Bronchial epithelial cell (primary cell): ENCODE results near the gene ITGAD. TPM values are rescaled to one million over a fixed set of nuclear protein-coding genes. Genes with fewer than 3 reads are reported as not detected.
A peak's percentile ranks its signal among the peaks of the same experiment; 100 is the strongest.

Source experiments
- DNase-seq: peaks from one replicate; pipeline ENCODE4 v3.0.0-alpha.2; 2010; ENCODE audit warnings: low read depth
- FAIRE-seq: peaks from 2 replicates; lab custom pipeline; 2011; peaks lifted over from hg19 to GRCh38; lab: Jason Lieb, UNC
- H3K27me3 ChIP-seq: 2 replicates; pipeline ENCODE4 v1.5.1; 2011; ENCODE audit warnings: low read length; ENCODE audit not compliant: control insufficient read depth, insufficient read depth
- H3K36me3 ChIP-seq: 2 replicates; pipeline ENCODE4 v1.5.1; 2011; ENCODE audit warnings: low read length; ENCODE audit not compliant: control insufficient read depth, insufficient read depth
- H3K4me3 ChIP-seq: 2 replicates; pipeline ENCODE4 v1.5.1; 2011; ENCODE audit warnings: mild to moderate bottlenecking, low read depth, low read length, control low read depth
- total RNA-seq: library from RNA; depleted of rRNA; stranded (reverse); fragments of >200 nt; gene quantifications from 2 replicates; pipeline ENCODE4 v1.2.1, GENCODE V29; 2014
- TF ChIP-seq, protein P1 (sequence below): IDR thresholded peaks from 2 replicates; pipeline ENCODE4 v1.5.1; 2011; ENCODE audit warnings: mild to moderate bottlenecking, moderate library complexity, low read length, control low read depth, inconsistent platforms; ENCODE audit not compliant: insufficient read depth, severe bottlenecking

ITGAD gene
- total RNA-seq, 1 donor from 2014 or later = not detected

DNA sequence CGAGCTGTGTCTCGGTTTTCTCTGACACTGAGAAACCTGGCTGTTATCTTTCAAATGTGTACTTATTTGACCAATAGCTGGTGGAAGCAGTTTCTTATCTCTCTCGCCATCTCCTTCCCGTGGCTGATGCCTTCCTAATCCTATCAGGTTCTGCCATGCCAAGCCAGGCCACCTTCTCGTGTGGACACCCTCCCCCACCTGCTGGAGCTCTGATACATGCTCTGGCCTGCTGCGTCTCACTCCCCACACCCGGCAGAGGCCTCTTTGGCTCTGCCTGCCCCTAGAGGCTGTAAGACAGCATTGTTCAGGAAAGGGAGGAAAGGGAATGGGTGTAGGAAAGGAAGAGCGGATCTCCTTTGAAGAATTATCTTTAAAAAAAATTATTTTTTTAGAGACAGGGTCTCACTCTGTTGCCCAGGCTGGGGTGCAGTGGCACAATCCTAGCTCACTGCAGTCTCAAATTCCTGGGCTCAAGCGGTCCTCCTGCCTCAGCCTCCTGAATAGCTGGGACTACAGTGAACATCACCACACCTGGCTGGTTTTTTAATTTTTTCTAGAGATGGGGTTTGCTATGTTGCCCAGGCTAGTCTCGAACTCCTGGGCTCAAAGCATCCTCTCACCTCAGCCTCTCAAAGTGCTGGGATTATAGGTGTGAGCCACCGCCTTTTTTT is 58.7 kb downstream of the ITGAD start:
- DNase-seq = peak; percentile 78
- H3K36me3 ChIP-seq = peaks cover 2% of the 10 kb centered on the region
- H3K27me3 ChIP-seq = no peaks in the 10 kb centered on the region
- no peak for FAIRE-seq
- TF ChIP-seq, protein P1, sequence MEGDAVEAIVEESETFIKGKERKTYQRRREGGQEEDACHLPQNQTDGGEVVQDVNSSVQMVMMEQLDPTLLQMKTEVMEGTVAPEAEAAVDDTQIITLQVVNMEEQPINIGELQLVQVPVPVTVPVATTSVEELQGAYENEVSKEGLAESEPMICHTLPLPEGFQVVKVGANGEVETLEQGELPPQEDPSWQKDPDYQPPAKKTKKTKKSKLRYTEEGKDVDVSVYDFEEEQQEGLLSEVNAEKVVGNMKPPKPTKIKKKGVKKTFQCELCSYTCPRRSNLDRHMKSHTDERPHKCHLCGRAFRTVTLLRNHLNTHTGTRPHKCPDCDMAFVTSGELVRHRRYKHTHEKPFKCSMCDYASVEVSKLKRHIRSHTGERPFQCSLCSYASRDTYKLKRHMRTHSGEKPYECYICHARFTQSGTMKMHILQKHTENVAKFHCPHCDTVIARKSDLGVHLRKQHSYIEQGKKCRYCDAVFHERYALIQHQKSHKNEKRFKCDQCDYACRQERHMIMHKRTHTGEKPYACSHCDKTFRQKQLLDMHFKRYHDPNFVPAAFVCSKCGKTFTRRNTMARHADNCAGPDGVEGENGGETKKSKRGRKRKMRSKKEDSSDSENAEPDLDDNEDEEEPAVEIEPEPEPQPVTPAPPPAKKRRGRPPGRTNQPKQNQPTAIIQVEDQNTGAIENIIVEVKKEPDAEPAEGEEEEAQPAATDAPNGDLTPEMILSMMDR = peak; percentile 74
- H3K4me3 ChIP-seq = no peak overlapping the region

DNA sequence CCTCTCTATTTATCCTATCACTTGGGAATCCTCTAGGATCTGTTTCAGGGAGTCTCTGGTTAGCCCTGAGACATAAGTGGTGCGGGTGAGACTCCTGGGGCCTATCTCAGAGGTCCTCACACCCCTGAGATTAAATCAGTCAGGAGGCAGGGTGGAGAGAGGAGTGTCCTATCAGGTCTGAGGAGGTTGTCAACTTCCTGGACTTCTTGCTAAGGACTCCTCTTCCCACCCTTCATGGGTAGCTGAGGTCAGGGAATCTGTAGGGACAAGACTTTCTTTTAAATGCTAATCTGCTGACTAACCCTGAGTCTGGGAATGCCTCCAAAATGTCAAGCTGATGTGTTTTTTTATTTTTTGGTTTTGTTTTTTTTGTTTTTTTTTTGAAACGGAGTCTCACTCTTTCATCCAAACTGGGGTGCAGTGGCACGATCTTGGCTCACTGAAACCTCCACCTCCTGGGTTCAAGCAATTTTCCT is 59.5 kb downstream of the ITGAD start:
- DNase-seq = peak; percentile 92
- FAIRE-seq = no peak
- TF ChIP-seq, protein P1 = no peak
- H3K36me3 ChIP-seq = peaks cover 2% of the 10 kb centered on the region
- H3K27me3 ChIP-seq = no peaks in the 10 kb centered on the region
- H3K4me3 ChIP-seq = no peak overlapping the region

DNA sequence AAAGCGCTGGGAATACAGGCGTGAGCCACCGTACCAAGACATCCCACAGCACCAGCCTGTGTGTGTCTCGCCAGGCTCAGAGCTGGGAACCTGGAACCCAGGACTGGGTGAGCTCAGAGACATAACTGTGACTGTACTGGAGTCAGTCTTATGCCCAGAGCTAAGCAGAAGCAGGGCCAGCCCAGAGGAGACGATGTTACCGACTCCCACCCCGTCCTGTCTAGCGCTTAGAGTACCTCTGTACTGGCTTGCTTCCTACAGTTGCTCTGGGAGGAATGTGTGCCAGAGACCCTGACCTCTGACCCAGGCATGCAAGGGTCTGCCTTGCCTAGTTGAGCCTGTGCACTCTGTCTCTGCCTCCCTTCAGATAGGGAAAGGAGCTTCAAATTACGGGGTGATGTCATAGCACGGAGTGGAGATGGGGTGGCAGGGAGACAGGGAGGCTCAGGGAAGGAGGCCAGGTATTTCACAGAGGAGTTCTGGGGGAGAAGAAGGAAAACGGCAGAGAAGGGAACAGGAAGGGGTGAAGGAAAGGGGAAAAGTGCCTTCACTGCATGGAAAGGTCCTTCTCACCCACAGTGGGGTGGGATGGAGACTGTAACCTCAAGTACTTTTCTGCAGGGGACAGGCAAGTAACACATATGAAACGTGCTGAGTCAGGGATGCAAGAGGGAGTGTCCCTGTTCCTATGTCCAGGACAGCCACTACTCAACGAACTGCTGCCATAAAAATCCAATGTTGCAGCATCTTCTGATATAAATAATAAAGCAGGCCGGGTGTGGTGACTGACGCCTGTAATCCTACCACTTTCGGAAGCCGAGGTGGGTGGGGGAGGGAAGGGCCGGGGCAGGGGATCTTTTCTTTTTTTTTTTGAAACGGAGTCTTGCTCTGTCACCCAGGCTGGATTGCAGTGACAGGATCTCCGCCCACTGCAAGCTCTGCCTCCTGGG is 60.4 kb downstream of the ITGAD start:
- Histone ChIP-seq H3K4me3 (no peak overlapping the region), H3K36me3 (peaks cover 2% of the 10 kb centered on the region), H3K27me3 (no peaks in the 10 kb centered on the region)
- TF ChIP-seq, protein P1 = no peak
- no peak for FAIRE-seq
- DNase-seq = peak; percentile 74

DNA sequence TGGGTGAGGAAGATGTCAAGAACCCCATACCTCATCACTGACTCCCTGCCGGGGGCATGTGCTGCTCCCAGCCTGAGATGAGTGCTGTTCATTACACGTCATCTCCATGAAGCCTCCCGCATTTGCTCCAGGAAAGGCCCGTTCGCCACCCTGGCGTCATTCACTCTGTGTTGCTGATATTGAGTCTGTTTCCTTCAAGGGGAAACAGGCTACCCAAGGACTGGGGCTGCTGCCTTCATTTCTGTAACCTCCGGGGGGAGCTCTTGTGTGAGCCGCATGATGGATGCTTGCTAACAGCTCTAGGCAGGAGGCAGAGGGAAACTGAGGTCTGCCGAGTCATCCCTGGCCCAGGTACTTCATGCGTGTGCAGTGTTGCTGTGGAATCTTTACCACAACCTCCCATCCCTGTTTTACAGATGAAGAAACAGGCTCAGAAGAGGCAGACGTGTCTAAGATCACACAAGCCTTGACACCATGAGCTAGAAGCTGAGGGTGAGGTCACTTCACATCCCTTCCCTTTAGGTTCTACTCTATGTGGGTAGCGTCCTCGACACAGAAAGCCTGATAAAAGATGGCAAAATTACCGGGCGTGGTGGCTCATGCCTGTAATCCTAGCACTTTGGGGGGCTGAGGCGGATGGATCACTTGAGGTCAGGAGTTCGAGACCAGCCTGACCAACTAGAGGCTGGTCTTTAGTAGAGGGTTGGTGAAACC is 62.6 kb downstream of the ITGAD start:
- Histone ChIP-seq H3K27me3 (no peaks in the 10 kb centered on the region), H3K36me3 (peaks cover under 1% of the 10 kb centered on the region), H3K4me3 (no peak overlapping the region)
- DNase-seq = no peak
- TF ChIP-seq, protein P1 = peak; percentile 37
- FAIRE-seq = no peak

DNA sequence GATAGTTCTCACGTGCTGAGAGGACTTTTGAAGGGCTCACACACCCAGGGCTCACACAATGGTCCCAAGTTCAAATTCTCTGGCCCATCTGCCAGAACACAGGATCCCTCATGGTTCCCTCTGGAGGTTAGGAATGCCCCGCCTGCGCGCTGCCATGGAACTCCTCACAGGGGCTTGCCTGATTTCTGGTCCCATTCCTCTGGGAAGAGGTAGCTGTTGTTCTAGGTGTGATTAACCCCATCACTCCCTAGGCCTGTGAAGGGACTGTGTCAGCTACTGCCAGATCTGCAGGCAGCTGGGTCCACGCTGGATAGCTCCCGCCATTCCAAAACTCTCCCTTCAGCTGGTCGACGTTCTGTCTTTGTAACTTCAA is 63.8 kb downstream of the ITGAD start:
- DNase-seq = no peak
- FAIRE-seq = no peak
- Histone ChIP-seq H3K4me3 (peak overlapping the region; percentile 3), H3K36me3 (peaks cover 1% of the 10 kb centered on the region), H3K27me3 (no peaks in the 10 kb centered on the region)
- TF ChIP-seq, protein P1 = no peak
